Measurements from ENCODE around the gene GPR68. TPM values are rescaled to one million over a fixed set of nuclear protein-coding genes. Genes with fewer than 3 reads are reported as not detected.

GPR68 gene
- total RNA-seq, 1 experiment from 2014 or later = 0.28 TPM

DNA sequence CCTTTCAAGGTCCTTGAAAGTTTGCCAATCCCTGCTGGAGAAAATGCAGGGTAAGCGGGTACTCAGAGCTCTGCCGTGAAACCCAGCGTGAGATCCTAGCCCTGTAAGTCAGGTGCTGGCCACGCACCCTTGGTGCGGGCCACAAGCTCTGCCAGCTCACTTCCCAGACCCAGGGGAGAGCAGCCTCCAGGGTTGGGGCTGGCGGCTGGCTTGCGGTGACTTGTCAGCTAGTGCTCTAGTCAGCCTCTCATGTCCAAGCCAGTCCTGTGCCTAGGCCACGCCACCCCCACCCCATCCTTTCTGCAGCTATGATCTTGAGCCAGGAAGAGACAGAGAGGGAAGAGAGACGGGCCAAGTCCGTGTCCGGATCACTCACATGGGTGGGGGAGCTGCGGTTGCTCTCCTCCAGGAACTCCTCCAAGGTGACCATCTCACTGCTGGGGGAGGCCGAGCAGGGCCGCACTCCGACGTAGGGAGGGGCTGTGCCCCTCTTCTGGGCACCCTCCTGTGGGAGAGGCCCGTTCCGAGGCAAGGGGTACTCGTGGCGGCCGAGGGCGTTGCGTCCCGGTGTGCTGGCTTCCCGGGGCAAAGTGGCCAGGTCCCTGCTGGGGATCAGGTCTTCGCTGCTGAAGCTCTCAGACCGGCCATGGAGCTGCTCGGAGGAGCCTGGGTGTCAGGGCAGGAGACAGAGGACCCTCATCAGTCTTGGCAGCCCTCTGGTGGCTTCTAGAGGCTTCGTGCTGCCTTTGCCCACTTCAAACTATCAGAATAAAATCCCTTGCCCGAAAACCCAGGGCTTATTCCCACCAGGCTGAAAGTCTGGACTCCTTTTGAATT is 33.3 kb upstream of the GPR68 start:
- H3K4me3 ChIP-seq (ENCODE audit: low read depth in 2 of 2, low read length in 2 of 2) = no peak overlapping the region
- H3K4me1 ChIP-seq (ENCODE audit: control insufficient read depth, insufficient read depth, low read length) = no peaks in the 10 kb centered on the region
- DNase-seq (ENCODE audit: low read depth, low spot score) = no peak
- ChIA-PET POLR2A (no interaction called here), CTCF (no interaction called here)
- no peak for ATAC-seq
- in situ Hi-C loops (cut with HindIII; ENCODE audit: low pct_unique_long_range_greater_than_20kb, low sequenced_read_pairs) (no loop called here), intact Hi-C loops (cut with micrococcal nuclease; ENCODE audit: unreplicated experiment) (no loop called here)
- H3K27me3 ChIP-seq (ENCODE audit: control insufficient read depth, insufficient read depth, low read length) = no peaks in the 10 kb centered on the region
- H3K27ac ChIP-seq (ENCODE audit: low read length) = no peak overlapping the region
- no peaks in the 10 kb centered on the region for H3K36me3 ChIP-seq (ENCODE audit: control insufficient read depth, insufficient read depth, low read length)
- no peaks in the 10 kb centered on the region for H3K9me3 ChIP-seq (ENCODE audit: control insufficient read depth, insufficient read depth, low read depth, low read length)
- BruUV-seq (replicated peaks) = no TSS peak
- TF ChIP-seq, protein P1, sequence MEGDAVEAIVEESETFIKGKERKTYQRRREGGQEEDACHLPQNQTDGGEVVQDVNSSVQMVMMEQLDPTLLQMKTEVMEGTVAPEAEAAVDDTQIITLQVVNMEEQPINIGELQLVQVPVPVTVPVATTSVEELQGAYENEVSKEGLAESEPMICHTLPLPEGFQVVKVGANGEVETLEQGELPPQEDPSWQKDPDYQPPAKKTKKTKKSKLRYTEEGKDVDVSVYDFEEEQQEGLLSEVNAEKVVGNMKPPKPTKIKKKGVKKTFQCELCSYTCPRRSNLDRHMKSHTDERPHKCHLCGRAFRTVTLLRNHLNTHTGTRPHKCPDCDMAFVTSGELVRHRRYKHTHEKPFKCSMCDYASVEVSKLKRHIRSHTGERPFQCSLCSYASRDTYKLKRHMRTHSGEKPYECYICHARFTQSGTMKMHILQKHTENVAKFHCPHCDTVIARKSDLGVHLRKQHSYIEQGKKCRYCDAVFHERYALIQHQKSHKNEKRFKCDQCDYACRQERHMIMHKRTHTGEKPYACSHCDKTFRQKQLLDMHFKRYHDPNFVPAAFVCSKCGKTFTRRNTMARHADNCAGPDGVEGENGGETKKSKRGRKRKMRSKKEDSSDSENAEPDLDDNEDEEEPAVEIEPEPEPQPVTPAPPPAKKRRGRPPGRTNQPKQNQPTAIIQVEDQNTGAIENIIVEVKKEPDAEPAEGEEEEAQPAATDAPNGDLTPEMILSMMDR (IDR thresholded peaks at IDR 0.05) = no peak
- TF ChIP-seq TCF7L2 (IDR thresholded peaks at IDR 0.05; ENCODE audit: low read depth, low read length) (no peak), SIN3A (IDR thresholded peaks at IDR 0.05; ENCODE audit: borderline replicate concordance, insufficient read depth, low read depth, low read length) (no peak), POLR2AphosphoS5 (IDR thresholded peaks at IDR 0.05; ENCODE audit: low read depth, low read length) (no peak)
- TF ChIP-seq, protein P2, sequence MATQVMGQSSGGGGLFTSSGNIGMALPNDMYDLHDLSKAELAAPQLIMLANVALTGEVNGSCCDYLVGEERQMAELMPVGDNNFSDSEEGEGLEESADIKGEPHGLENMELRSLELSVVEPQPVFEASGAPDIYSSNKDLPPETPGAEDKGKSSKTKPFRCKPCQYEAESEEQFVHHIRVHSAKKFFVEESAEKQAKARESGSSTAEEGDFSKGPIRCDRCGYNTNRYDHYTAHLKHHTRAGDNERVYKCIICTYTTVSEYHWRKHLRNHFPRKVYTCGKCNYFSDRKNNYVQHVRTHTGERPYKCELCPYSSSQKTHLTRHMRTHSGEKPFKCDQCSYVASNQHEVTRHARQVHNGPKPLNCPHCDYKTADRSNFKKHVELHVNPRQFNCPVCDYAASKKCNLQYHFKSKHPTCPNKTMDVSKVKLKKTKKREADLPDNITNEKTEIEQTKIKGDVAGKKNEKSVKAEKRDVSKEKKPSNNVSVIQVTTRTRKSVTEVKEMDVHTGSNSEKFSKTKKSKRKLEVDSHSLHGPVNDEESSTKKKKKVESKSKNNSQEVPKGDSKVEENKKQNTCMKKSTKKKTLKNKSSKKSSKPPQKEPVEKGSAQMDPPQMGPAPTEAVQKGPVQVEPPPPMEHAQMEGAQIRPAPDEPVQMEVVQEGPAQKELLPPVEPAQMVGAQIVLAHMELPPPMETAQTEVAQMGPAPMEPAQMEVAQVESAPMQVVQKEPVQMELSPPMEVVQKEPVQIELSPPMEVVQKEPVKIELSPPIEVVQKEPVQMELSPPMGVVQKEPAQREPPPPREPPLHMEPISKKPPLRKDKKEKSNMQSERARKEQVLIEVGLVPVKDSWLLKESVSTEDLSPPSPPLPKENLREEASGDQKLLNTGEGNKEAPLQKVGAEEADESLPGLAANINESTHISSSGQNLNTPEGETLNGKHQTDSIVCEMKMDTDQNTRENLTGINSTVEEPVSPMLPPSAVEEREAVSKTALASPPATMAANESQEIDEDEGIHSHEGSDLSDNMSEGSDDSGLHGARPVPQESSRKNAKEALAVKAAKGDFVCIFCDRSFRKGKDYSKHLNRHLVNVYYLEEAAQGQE (IDR thresholded peaks at IDR 0.05; ENCODE audit: insufficient read depth in 1 of 2, low read depth in 2 of 2, low read length in 1 of 2) = no peak

DNA sequence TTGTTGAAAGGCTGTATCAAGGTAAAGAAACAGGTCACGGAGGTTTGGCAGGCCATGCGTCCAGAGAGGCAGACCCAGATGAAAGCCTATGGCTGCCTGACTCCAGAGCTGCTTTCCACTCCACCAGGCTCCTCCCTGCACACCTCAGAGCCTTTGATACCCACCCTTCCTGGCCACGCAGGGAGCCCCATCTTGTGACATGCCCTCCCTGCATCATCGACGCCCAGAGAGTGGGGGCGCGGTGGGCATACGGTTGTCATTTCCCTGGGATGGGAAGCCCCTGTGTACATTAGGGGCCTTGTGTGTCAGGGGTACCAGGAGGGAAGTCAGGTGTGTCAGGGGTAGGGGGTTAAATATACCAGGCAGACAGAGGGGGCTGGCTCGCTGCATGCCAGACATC is 30.3 kb upstream of the GPR68 start:
- no peaks in the 10 kb centered on the region for H3K27me3 ChIP-seq (ENCODE audit: control insufficient read depth, insufficient read depth, low read length)
- ChIA-PET CTCF (no interaction called here), POLR2A (no interaction called here)
- ATAC-seq = no peak
- no peaks in the 10 kb centered on the region for H3K4me1 ChIP-seq (ENCODE audit: control insufficient read depth, insufficient read depth, low read length)
- in situ Hi-C loops (cut with HindIII; ENCODE audit: low pct_unique_long_range_greater_than_20kb, low sequenced_read_pairs) = no loop called here
- no peak overlapping the region for H3K27ac ChIP-seq (ENCODE audit: low read length)
- no peak for DNase-seq (ENCODE audit: low read depth, low spot score)
- BruUV-seq (replicated peaks) = no TSS peak
- no peak overlapping the region for H3K4me3 ChIP-seq (ENCODE audit: low read depth in 2 of 2, low read length in 2 of 2)
- intact Hi-C loops (cut with micrococcal nuclease; ENCODE audit: unreplicated experiment) = no loop called here
- TF ChIP-seq, protein P1 (IDR thresholded peaks at IDR 0.05) = no peak
- TF ChIP-seq POLR2AphosphoS5 (IDR thresholded peaks at IDR 0.05; ENCODE audit: low read depth, low read length) (no peak), SIN3A (IDR thresholded peaks at IDR 0.05; ENCODE audit: borderline replicate concordance, insufficient read depth, low read depth, low read length) (no peak), TCF7L2 (IDR thresholded peaks at IDR 0.05; ENCODE audit: low read depth, low read length) (no peak)
- TF ChIP-seq, protein P2 (IDR thresholded peaks at IDR 0.05; ENCODE audit: insufficient read depth in 1 of 2, low read depth in 2 of 2, low read length in 1 of 2) = no peak
- H3K9me3 ChIP-seq (ENCODE audit: control insufficient read depth, insufficient read depth, low read depth, low read length) = no peaks in the 10 kb centered on the region
- H3K36me3 ChIP-seq (ENCODE audit: control insufficient read depth, insufficient read depth, low read length) = no peaks in the 10 kb centered on the region

All from Panc1 (cell line).